ENCODE data around the gene ATOSB. TPM values are rescaled to one million over a fixed set of nuclear protein-coding genes. Genes with fewer than 3 reads are reported as not detected.

Gene ATOSB
- total RNA-seq, 1 donor from 2014 or later = 51.0 TPM

DNA sequence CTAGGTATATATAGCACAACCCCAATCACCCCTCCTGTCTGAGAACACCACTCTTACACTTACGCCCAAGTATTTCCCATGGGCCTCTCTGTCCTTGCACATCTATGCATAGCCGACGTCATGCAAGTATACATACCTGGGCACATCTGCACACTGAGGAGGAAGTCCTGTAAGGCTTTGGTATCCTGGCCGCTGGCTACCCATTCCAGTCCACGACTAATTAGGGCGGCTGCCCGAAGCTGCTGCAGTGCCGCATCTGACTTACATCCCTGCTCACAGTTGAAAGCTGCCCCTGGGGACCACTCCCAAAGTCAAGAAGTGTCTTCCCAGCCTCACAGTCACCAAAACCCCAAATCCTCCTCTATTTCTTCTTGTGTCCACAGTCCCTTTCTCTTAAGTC, 40.9 kb downstream of the ATOSB start:
- DNase-seq = no peak
- H3K9me3 Mint-ChIP-seq (ENCODE audit: unreplicated experiment) = peaks cover 14% of the 10 kb centered on the region
- H3K4me1 Mint-ChIP-seq (ENCODE audit: low read depth, unreplicated experiment) = peaks cover 25% of the 10 kb centered on the region
- peaks cover 3% of the 10 kb centered on the region for H3K36me3 Mint-ChIP-seq (ENCODE audit: unreplicated experiment)
- peaks cover 23% of the 10 kb centered on the region for H3K27me3 Mint-ChIP-seq (ENCODE audit: unreplicated experiment)
- no peak overlapping the region for H3K4me3 Mint-ChIP-seq (ENCODE audit: unreplicated experiment)
- H3K27ac Mint-ChIP-seq (ENCODE audit: unreplicated experiment) = no peak overlapping the region
- TF ChIP-seq, protein P1, sequence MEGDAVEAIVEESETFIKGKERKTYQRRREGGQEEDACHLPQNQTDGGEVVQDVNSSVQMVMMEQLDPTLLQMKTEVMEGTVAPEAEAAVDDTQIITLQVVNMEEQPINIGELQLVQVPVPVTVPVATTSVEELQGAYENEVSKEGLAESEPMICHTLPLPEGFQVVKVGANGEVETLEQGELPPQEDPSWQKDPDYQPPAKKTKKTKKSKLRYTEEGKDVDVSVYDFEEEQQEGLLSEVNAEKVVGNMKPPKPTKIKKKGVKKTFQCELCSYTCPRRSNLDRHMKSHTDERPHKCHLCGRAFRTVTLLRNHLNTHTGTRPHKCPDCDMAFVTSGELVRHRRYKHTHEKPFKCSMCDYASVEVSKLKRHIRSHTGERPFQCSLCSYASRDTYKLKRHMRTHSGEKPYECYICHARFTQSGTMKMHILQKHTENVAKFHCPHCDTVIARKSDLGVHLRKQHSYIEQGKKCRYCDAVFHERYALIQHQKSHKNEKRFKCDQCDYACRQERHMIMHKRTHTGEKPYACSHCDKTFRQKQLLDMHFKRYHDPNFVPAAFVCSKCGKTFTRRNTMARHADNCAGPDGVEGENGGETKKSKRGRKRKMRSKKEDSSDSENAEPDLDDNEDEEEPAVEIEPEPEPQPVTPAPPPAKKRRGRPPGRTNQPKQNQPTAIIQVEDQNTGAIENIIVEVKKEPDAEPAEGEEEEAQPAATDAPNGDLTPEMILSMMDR (IDR thresholded peaks at IDR 0.05; ENCODE audit: partially characterized antibody, unreplicated experiment) = no peak

DNA sequence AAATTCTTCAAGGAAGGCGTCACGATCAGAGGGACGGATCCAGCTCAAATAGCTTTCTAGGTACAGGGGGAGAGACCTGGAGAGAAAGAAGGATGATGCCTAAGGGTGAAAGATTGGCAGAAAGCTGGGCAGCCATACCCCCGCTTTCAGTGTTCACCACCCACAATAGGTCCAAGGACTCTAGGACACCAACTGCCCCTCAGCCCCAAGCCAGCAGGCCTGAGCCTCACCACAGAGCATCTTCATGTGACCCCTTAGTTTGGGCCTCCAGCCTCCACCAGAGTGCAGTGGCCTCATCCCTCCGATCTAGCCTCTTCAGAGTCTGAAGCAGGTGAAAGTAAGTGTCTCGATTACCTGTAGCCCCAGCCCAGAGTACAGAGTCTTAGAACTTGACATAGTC, 41.5 kb downstream of the ATOSB start:
- Mint-ChIP-seq H3K4me1 (ENCODE audit: low read depth, unreplicated experiment) (peaks cover 28% of the 10 kb centered on the region), H3K9me3 (ENCODE audit: unreplicated experiment) (peaks cover 14% of the 10 kb centered on the region), H3K27ac (ENCODE audit: unreplicated experiment) (no peak overlapping the region), H3K4me3 (ENCODE audit: unreplicated experiment) (no peak overlapping the region), H3K36me3 (ENCODE audit: unreplicated experiment) (peaks cover 3% of the 10 kb centered on the region), H3K27me3 (ENCODE audit: unreplicated experiment) (peaks cover 23% of the 10 kb centered on the region)
- no peak for DNase-seq
- TF ChIP-seq, protein P1 (IDR thresholded peaks at IDR 0.05; ENCODE audit: partially characterized antibody, unreplicated experiment) = no peak

DNA sequence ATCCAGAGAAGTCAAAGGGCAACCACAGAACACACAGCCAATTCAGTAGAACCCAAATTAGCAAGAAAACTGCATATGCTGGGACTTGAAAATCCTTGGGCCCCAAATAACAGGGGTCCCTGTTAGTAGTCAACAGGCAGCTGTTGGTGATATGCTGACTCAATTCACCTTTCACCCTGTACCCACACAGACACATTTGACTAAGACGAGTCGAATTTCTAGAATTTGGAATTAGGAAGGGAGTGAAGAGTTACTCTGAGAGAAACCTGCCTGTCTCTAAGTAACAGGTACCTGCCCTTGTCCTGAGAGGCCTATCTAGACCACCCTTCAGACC, 42.4 kb downstream of the ATOSB start:
- peaks cover 31% of the 10 kb centered on the region for H3K4me1 Mint-ChIP-seq (ENCODE audit: low read depth, unreplicated experiment)
- peak overlapping the region; percentile 87 for H3K4me3 Mint-ChIP-seq (ENCODE audit: unreplicated experiment)
- H3K36me3 Mint-ChIP-seq (ENCODE audit: unreplicated experiment) = peaks cover 3% of the 10 kb centered on the region

DNA sequence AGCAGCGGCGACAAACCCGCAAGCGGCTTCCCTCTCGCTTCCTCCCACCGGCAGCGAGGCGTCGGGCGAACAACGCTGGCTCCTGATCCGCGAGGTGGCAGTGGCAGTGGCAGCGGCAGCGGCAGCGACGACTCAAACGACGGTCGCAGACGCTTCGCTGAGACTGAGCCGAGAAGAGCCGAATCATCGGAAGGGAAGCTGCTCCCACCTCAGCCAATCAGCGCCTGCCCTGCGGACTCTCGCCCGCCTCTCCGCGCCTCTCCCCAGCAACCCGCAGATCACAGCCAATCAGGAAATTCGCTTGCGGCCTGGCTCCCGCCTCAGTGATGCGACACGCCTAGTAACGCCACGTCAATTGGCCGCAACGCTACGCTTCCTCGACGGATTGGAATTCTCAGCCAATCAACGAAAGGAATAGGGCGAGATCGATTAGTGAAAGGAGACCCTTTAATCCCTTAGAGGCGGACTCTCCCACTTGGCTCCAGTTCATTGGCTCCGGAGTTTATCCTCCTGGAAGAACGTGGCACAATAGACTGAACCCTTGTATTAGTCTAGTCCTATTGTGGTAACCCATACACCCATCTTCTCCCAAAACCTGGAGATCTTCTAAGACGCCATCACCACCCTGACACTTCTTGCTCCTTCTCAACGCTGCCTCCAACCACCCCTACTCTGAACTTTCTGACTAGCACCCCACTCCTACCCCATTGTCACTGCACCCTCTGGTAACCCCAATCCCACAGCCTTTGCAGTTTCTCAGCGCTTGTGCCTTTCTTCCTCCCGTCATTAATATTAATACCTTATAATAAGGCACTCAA, 43.0 kb downstream of the ATOSB start, which contains the start of gene VCP:
Gene VCP, minus strand, starts transcription at position 165 of the 818 bp plus-strand sequence. CDS start 272 bp downstream, outside the sequence.
- TF ChIP-seq, protein P1 (IDR thresholded peaks at IDR 0.05; ENCODE audit: partially characterized antibody, unreplicated experiment) = no peak
- Mint-ChIP-seq H3K36me3 (ENCODE audit: unreplicated experiment) (peaks cover 3% of the 10 kb centered on the region), H3K27me3 (ENCODE audit: unreplicated experiment) (peaks cover 15% of the 10 kb centered on the region), H3K4me1 (ENCODE audit: low read depth, unreplicated experiment) (peaks cover 28% of the 10 kb centered on the region), H3K9me3 (ENCODE audit: unreplicated experiment) (peaks cover 15% of the 10 kb centered on the region), H3K27ac (ENCODE audit: unreplicated experiment) (peak within 1 kb of the TSS; percentile 95), H3K4me3 (ENCODE audit: unreplicated experiment) (peak within 1 kb of the TSS; percentile 98)
- peak; percentile 98 for DNase-seq

More for the DNA sequence above, 42.4 kb downstream of the ATOSB start:
- DNase-seq = no peak
- TF ChIP-seq, protein P1 (IDR thresholded peaks at IDR 0.05; ENCODE audit: partially characterized antibody, unreplicated experiment) = no peak
- H3K9me3 Mint-ChIP-seq (ENCODE audit: unreplicated experiment) = peaks cover 15% of the 10 kb centered on the region
- peaks cover 19% of the 10 kb centered on the region for H3K27me3 Mint-ChIP-seq (ENCODE audit: unreplicated experiment)
- H3K27ac Mint-ChIP-seq (ENCODE audit: unreplicated experiment) = peak overlapping the region; percentile 95

DNA sequence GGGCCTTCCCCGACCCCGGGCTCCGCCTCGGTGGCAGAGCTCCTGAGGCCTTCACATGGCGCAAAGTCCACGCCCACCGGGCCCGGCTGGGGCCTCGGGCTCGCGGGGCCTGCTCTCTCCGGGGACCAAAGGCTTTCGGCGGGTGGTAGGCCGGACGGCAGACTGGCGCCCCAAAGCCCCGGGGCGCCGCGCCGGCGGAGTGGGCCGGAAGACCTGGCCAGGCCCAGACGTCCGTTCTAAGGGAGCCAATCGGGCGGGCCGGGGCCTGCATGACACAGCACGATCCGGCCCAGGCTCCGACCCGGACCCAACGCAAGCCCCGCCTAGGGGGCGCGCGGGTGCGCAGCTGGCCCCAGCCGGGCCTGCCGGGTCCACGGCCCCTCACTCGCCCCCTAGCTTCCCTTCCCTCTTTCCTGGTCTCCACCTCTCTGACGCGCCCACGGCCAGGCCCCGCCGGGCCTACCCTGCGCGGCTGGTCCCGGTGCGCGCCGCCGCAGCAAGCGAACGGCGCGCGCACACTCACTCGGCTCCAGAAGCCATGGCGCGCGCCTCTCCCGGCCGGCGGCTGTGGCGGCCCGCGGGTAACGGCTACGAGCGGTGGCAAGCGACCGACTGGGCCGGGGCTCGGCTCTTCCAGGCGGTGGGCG, 43.7 kb downstream of the ATOSB start:
- Mint-ChIP-seq H3K36me3 (ENCODE audit: unreplicated experiment) (peaks cover 3% of the 10 kb centered on the region), H3K4me1 (ENCODE audit: low read depth, unreplicated experiment) (peaks cover 27% of the 10 kb centered on the region), H3K4me3 (ENCODE audit: unreplicated experiment) (peak overlapping the region; percentile 98), H3K27me3 (ENCODE audit: unreplicated experiment) (peaks cover 15% of the 10 kb centered on the region), H3K27ac (ENCODE audit: unreplicated experiment) (peak overlapping the region; percentile 95), H3K9me3 (ENCODE audit: unreplicated experiment) (peaks cover 15% of the 10 kb centered on the region)
- TF ChIP-seq, protein P1 (IDR thresholded peaks at IDR 0.05; ENCODE audit: partially characterized antibody, unreplicated experiment) = no peak
- DNase-seq = peak; percentile 79

Measured in glutamatergic neuron (in vitro differentiated cells).